IPS-18c (cell line): Measurements from ENCODE around the gene NCKIPSD.

ENCODE experiments used
- H3K4me3 ChIP-seq: 2 replicates; pipeline ENCODE4 v1.7.0; 2013; ENCODE audit warnings: low read depth, mild to moderate bottlenecking, low read length, moderate library complexity; ENCODE audit not compliant: insufficient read depth
- H3K9me3 ChIP-seq: one replicate; pipeline ENCODE4 v1.6.1; 2013; ENCODE audit warnings: mild to moderate bottlenecking, low read length, moderate library complexity; ENCODE audit not compliant: control insufficient read depth, insufficient read depth

The NCKIPSD gene

GRCh38 chr3:48684480-48685143 is 1.1 kb downstream of the NCKIPSD start:
- peaks cover 2% of the 10 kb centered on the region for H3K9me3 ChIP-seq
- peak overlapping the region; percentile 98; the same call in 1 of the 2 replicates for H3K4me3 ChIP-seq

- peaks cover 2% of the 10 kb centered on the region for H3K9me3 ChIP-seq
- no peak overlapping the region for H3K4me3 ChIP-seq
These were observed 1.7 kb downstream of the NCKIPSD start for GRCh38 chr3:48684054-48684349.

- no peak overlapping the region for H3K4me3 ChIP-seq
- H3K9me3 ChIP-seq: peaks cover 2% of the 10 kb centered on the region
These were observed 2.9 kb downstream of the NCKIPSD start for GRCh38 chr3:48682786-48683185.

- Histone ChIP-seq H3K9me3 (peaks cover 2% of the 10 kb centered on the region), H3K4me3 (no peak overlapping the region)
These were observed 3.6 kb downstream of the NCKIPSD start for GRCh38 chr3:48681974-48682610.

GRCh38 chr3:48681541-48681880 is 4.2 kb downstream of the NCKIPSD start:
- no peak overlapping the region for H3K4me3 ChIP-seq

GRCh38 chr3:48680811-48681540 is 4.7 kb downstream of the NCKIPSD start:
- Histone ChIP-seq H3K9me3 (peaks cover 1% of the 10 kb centered on the region), H3K4me3 (no peak overlapping the region)

More at GRCh38 chr3:48681541-48681880, 4.2 kb downstream of the NCKIPSD start:
- H3K9me3 ChIP-seq: peaks cover 2% of the 10 kb centered on the region

GRCh38 chr3:48679411-48680391 is 6.0 kb downstream of the NCKIPSD start:
- no peak overlapping the region for H3K4me3 ChIP-seq

GRCh38 chr3:48678566-48679380 is 6.9 kb downstream of the NCKIPSD start:
- H3K4me3 ChIP-seq: no peak overlapping the region
- no peaks in the 10 kb centered on the region for H3K9me3 ChIP-seq

More at GRCh38 chr3:48679411-48680391, 6.0 kb downstream of the NCKIPSD start:
- no peaks in the 10 kb centered on the region for H3K9me3 ChIP-seq

GRCh38 chr3:48678056-48678455 is 7.7 kb downstream of the NCKIPSD start:
- Histone ChIP-seq H3K4me3 (no peak overlapping the region), H3K9me3 (no peaks in the 10 kb centered on the region)

- H3K9me3 ChIP-seq: no peaks in the 10 kb centered on the region
- H3K4me3 ChIP-seq: no peak overlapping the region
These were observed 11.2 kb downstream of the NCKIPSD start for GRCh38 chr3:48674505-48674904.

GRCh38 chr3:48672522-48672921 is 13.2 kb downstream of the NCKIPSD start:
- Histone ChIP-seq H3K9me3 (no peaks in the 10 kb centered on the region), H3K4me3 (no peak overlapping the region)

GRCh38 chr3:48664929-48665328 is 20.8 kb downstream of the NCKIPSD start:
- Histone ChIP-seq H3K9me3 (no peaks in the 10 kb centered on the region), H3K4me3 (no peak overlapping the region)

- no peak overlapping the region for H3K4me3 ChIP-seq
- H3K9me3 ChIP-seq: no peaks in the 10 kb centered on the region
These were observed 21.4 kb downstream of the NCKIPSD start for GRCh38 chr3:48664313-48664644.

GRCh38 chr3:48663489-48664312 is 22.0 kb downstream of the NCKIPSD start:
- Histone ChIP-seq H3K4me3 (peak overlapping the region; percentile 67), H3K9me3 (no peaks in the 10 kb centered on the region)

GRCh38 chr3:48662753-48663488 is 22.8 kb downstream of the NCKIPSD start, which contains the start of gene CELSR3:
Gene CELSR3 (minus strand): TSS chr3:48662886. CDS start chr3:48662634, 252 bp downstream.
- H3K4me3 ChIP-seq: peak within 1 kb of the TSS; percentile 74
- no peaks in the 10 kb centered on the region for H3K9me3 ChIP-seq
